Neuronal stem cell (in vitro differentiated cells): Measurements from ENCODE around the gene EPS15.

ENCODE experiments used
- DNase-seq: peaks from one replicate; pipeline ENCODE4 v3.0.0-alpha.2; 2013; ENCODE audit warnings: low spot score
- H2AFZ ChIP-seq: one replicate; pipeline ENCODE4 v1.6.1; 2013; ENCODE audit warnings: mild to moderate bottlenecking, low read length, inconsistent platforms
- H2AK5ac ChIP-seq: 2 replicates; pipeline ENCODE4 v1.6.1; 2013; ENCODE audit warnings: low read depth, mild to moderate bottlenecking, inconsistent platforms, low read length, moderate library complexity, mixed read lengths
- H2BK120ac ChIP-seq: 2 replicates; pipeline ENCODE4 v1.6.1; 2013; ENCODE audit warnings: low read depth, mild to moderate bottlenecking, inconsistent platforms, low read length, moderate library complexity, mixed read lengths
- H2BK12ac ChIP-seq: one replicate; pipeline ENCODE4 v1.6.1; 2013; ENCODE audit warnings: low read length, inconsistent platforms
- H2BK15ac ChIP-seq: 2 replicates; pipeline ENCODE4 v1.6.1; 2013; ENCODE audit warnings: mild to moderate bottlenecking, low read length, inconsistent platforms, mixed read lengths
- H2BK5ac ChIP-seq: one replicate; pipeline ENCODE4 v1.6.1; 2013; ENCODE audit warnings: inconsistent platforms, mild to moderate bottlenecking, low read length, moderate library complexity
- H3K14ac ChIP-seq: one replicate; pipeline ENCODE4 v1.6.1; 2013; ENCODE audit warnings: low read length, inconsistent platforms
- H3K18ac ChIP-seq: 2 replicates; pipeline ENCODE4 v1.6.1; 2013; ENCODE audit warnings: low read length, inconsistent platforms
- H3K23ac ChIP-seq: 2 replicates; pipeline ENCODE4 v1.6.1; 2013; ENCODE audit warnings: low read depth, mild to moderate bottlenecking, mixed read lengths, low read length, inconsistent platforms; ENCODE audit not compliant: poor library complexity
- H3K27ac ChIP-seq: replicated peaks from 3 replicates; pipeline ENCODE4 v1.5.1; 2013; ENCODE audit warnings: low read length, inconsistent platforms
- H3K27me3 ChIP-seq, 3 experiments: 2 replicates each; pipeline ENCODE4 v1.6.1; 2013; ENCODE audit warnings: low read length in 3 of 3, mild to moderate bottlenecking in 2 of 3, inconsistent platforms in 1 of 3, low read depth in 1 of 3, mixed read lengths in 1 of 3, moderate library complexity in 1 of 3; ENCODE audit not compliant: control insufficient read depth in 3 of 3, insufficient read depth in 3 of 3
- H3K36me3 ChIP-seq, 2 donors: replicated peaks in 1 of 2; 2 replicates each; pipeline ENCODE4 v1.6.1; 2013; ENCODE audit warnings: low read length in 2 of 2; ENCODE audit not compliant: control insufficient read depth in 2 of 2, insufficient read depth in 2 of 2
- H3K4ac ChIP-seq: 2 replicates; pipeline ENCODE4 v1.6.1; 2013; ENCODE audit warnings: inconsistent platforms, mild to moderate bottlenecking, low read length, moderate library complexity
- H3K4me1 ChIP-seq, 2 donors: 1 replicate in 1 of 2; 2 replicates in 1 of 2; pipeline ENCODE4 v1.6.1; 2013; ENCODE audit warnings: low read length in 2 of 2, low read depth in 1 of 2; ENCODE audit not compliant: control insufficient read depth in 2 of 2, insufficient read depth in 1 of 2
- H3K4me2 ChIP-seq: one replicate; pipeline ENCODE4 v1.6.1; 2013; ENCODE audit warnings: mild to moderate bottlenecking, low read length, inconsistent platforms; ENCODE audit not compliant: insufficient read depth, poor library complexity, severe bottlenecking
- H3K4me3 ChIP-seq, 2 donors: 2 replicates each; pipeline ENCODE4 v1.5.1; 2013; ENCODE audit warnings: low read length in 2 of 2, mild to moderate bottlenecking in 2 of 2, inconsistent platforms in 1 of 2, moderate library complexity in 1 of 2
- H3K79me1 ChIP-seq: one replicate; pipeline ENCODE4 v1.6.1; 2013; ENCODE audit warnings: low read depth, mild to moderate bottlenecking, inconsistent platforms, low read length, moderate library complexity
- H3K9ac ChIP-seq: one replicate; pipeline ENCODE4 v1.6.1; 2013; ENCODE audit warnings: mild to moderate bottlenecking, low read depth, low read length, inconsistent platforms; ENCODE audit not compliant: poor library complexity
- H3K9me3 ChIP-seq, 2 donors: replicated peaks in 1 of 2; 2 replicates each; pipeline versions ENCODE3 to v1.6.1; 2013; ENCODE audit warnings: low read length in 2 of 2, mild to moderate bottlenecking in 2 of 2, inconsistent platforms in 1 of 2, low read depth in 1 of 2, mixed read lengths in 1 of 2, moderate library complexity in 1 of 2; ENCODE audit not compliant: control insufficient read depth in 2 of 2, insufficient read depth in 1 of 2
- H4K8ac ChIP-seq: one replicate; pipeline ENCODE4 v1.6.1; 2013; ENCODE audit warnings: low read depth, mild to moderate bottlenecking, inconsistent platforms, low read length, moderate library complexity
- H4K91ac ChIP-seq: one replicate; pipeline ENCODE4 v1.6.1; 2013; ENCODE audit warnings: low read length, low read depth, mild to moderate bottlenecking, inconsistent platforms; ENCODE audit not compliant: poor library complexity
- WGBS, 2 donors: extraction: QIAGEN DNeasy Blood & Tissue Kit; methylation state at CpG; one replicate each; pipeline ENCODE4 v1.1.7; 2013; ENCODE audit warnings: missing lambda C conversion rate in 2 of 2, mixed read lengths in 1 of 2; ENCODE audit not compliant: insufficient read length in 2 of 2, insufficient replicate concordance in 1 of 2; ENCODE audit errors: extremely low coverage in 2 of 2; 5-methylcytosine and 5-hydroxymethylcytosine counted together

Gene EPS15

GRCh38 chr1:51314974-51315373 is 204.1 kb downstream of the EPS15 start:
- no peak overlapping the region for H3K27ac ChIP-seq
- no peak for DNase-seq

GRCh38 chr1:51313961-51314777 is 204.9 kb downstream of the EPS15 start:
- H2AK5ac ChIP-seq: no peak overlapping the region
- H2BK120ac ChIP-seq: no peak overlapping the region
- H2BK15ac ChIP-seq: no peak overlapping the region
- peak overlapping the region; percentile 4 for H3K23ac ChIP-seq
- H3K4ac ChIP-seq: no peak overlapping the region
- no peak overlapping the region for H4K8ac ChIP-seq
- H3K27ac ChIP-seq: no peak overlapping the region
- no peak overlapping the region for H3K4me3 ChIP-seq
- peaks cover 2 to 8% of the 10 kb centered on the region in 2 donors for H3K4me1 ChIP-seq
- no peak overlapping the region for H2BK12ac ChIP-seq
- H3K14ac ChIP-seq: no peak overlapping the region
- no CpG with 5 or more reads among the region's 12 CpGs for WGBS, 2 donors
- H3K4me2 ChIP-seq: no peak overlapping the region
- H3K79me1 ChIP-seq: no peaks in the 10 kb centered on the region
- H4K91ac ChIP-seq: no peak overlapping the region
- peaks cover 0 to 6% (median 0%) of the 10 kb centered on the region in 3 experiments for H3K27me3 ChIP-seq
- H2BK5ac ChIP-seq: no peak overlapping the region
- peak overlapping the region; percentile 12 for H3K18ac ChIP-seq
- no peaks in the 10 kb centered on the region for H3K36me3 ChIP-seq
- H3K9ac ChIP-seq: no peak overlapping the region
- no peak for DNase-seq
- no peaks in the 10 kb centered on the region for H3K9me3 ChIP-seq
- no peak overlapping the region for H2AFZ ChIP-seq

More at GRCh38 chr1:51314974-51315373, 204.1 kb downstream of the EPS15 start:
- Histone ChIP-seq H3K27me3 (peaks cover 0 to 5% (median 0%) of the 10 kb centered on the region in 3 experiments), H2BK5ac (no peak overlapping the region), H2BK120ac (no peak overlapping the region), H3K14ac (no peak overlapping the region), H3K4me3 (no peak overlapping the region), H2AFZ (no peak overlapping the region), H3K79me1 (no peaks in the 10 kb centered on the region), H3K4me1 (peaks cover 2 to 6% of the 10 kb centered on the region in 2 donors), H3K9me3 (no peaks in the 10 kb centered on the region), H3K4me2 (no peak overlapping the region), H2BK12ac (no peak overlapping the region), H3K9ac (no peak overlapping the region), H2BK15ac (no peak overlapping the region), H4K8ac (no peak overlapping the region), H3K36me3 (no peaks in the 10 kb centered on the region), H4K91ac (no peak overlapping the region), H3K18ac (no peak overlapping the region), H3K23ac (no peak overlapping the region), H3K4ac (no peak overlapping the region), H2AK5ac (no peak overlapping the region)
- WGBS, 2 donors: no CpG with 5 or more reads among the region's 3 CpGs

GRCh38 chr1:51313268-51313852 is 205.7 kb downstream of the EPS15 start:
- no peak overlapping the region for H3K18ac ChIP-seq
- H2BK5ac ChIP-seq: no peak overlapping the region
- H2BK12ac ChIP-seq: no peak overlapping the region
- H2BK120ac ChIP-seq: no peak overlapping the region
- H3K14ac ChIP-seq: no peak overlapping the region
- no peaks in the 10 kb centered on the region for H3K36me3 ChIP-seq
- no peak overlapping the region for H2BK15ac ChIP-seq
- H3K4me2 ChIP-seq: no peak overlapping the region
- no peak overlapping the region for H2AFZ ChIP-seq
- H4K8ac ChIP-seq: no peak overlapping the region
- H2AK5ac ChIP-seq: no peak overlapping the region
- no peak overlapping the region for H3K27ac ChIP-seq
- H3K4me3 ChIP-seq: no peak overlapping the region
- no peaks in the 10 kb centered on the region for H3K9me3 ChIP-seq
- no peak overlapping the region for H3K9ac ChIP-seq
- no peak for DNase-seq
- WGBS, 2 donors: no CpG with 5 or more reads among the region's 5 CpGs
- no peak overlapping the region for H3K4ac ChIP-seq
- H3K27me3 ChIP-seq: peaks cover 0 to 12% (median 0%) of the 10 kb centered on the region in 3 experiments
- H4K91ac ChIP-seq: no peak overlapping the region
- H3K79me1 ChIP-seq: no peaks in the 10 kb centered on the region
- H3K23ac ChIP-seq: no peak overlapping the region
- H3K4me1 ChIP-seq: peaks cover 2 to 9% of the 10 kb centered on the region in 2 donors

DNA sequence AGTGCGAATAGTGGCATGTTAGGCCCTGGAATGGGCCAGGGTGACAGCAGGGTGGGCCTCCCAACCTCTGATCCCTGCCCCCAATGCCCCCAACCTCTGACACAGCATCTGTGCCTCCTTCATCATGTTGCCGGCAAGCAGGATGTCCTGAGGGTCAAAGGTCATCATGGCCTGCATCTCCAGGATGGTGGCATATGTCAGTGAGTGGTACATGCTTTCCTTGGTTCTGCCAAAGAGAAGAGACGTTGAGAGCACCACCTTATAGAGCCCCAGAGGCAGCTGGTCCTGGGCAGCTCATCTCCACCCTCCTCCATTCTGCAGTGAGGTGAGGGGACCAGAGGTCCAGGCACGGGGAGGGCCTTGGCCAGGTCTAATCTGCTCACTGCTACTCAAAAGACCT is 206.3 kb downstream of the EPS15 start:
- DNase-seq: no peak

More for the DNA sequence above, 206.3 kb downstream of the EPS15 start:
- H2AFZ ChIP-seq: no peak overlapping the region
- H3K4me3 ChIP-seq: no peak overlapping the region
- H3K23ac ChIP-seq: no peak overlapping the region
- H3K9me3 ChIP-seq: no peaks in the 10 kb centered on the region
- H2AK5ac ChIP-seq: no peak overlapping the region
- H2BK12ac ChIP-seq: no peak overlapping the region
- no peaks in the 10 kb centered on the region for H3K79me1 ChIP-seq
- H3K27me3 ChIP-seq: peaks cover 0 to 12% (median 0%) of the 10 kb centered on the region in 3 experiments
- H2BK120ac ChIP-seq: no peak overlapping the region
- peaks cover 2 to 9% of the 10 kb centered on the region in 2 donors for H3K4me1 ChIP-seq
- H2BK5ac ChIP-seq: no peak overlapping the region
- H4K8ac ChIP-seq: no peak overlapping the region
- H3K14ac ChIP-seq: peak overlapping the region; percentile 15
- WGBS, 2 donors: no CpG with 5 or more reads among the region's 4 CpGs
- no peak overlapping the region for H3K4me2 ChIP-seq
- H4K91ac ChIP-seq: no peak overlapping the region
- H3K18ac ChIP-seq: no peak overlapping the region
- H2BK15ac ChIP-seq: no peak overlapping the region
- H3K9ac ChIP-seq: no peak overlapping the region
- no peaks in the 10 kb centered on the region for H3K36me3 ChIP-seq
- no peak overlapping the region for H3K27ac ChIP-seq
- H3K4ac ChIP-seq: no peak overlapping the region
